NCI-H146 treated with DMSO at 0.1 percent for 48 hours (cell line): ENCODE measurements around the gene COMMD6.
A peak's percentile ranks its signal among the peaks of the same experiment; 100 is the strongest.
"Not testable (repeated sequence)": the region's sequence is repeated elsewhere in the genome, so short reads cannot be mapped to it uniquely, and the experiment has no call there.

Experiments
- DNase-seq: peaks from one replicate; lab custom pipeline; 2025; ENCODE audit not compliant: unreplicated experiment; lab: John Stamatoyannopoulos, UW

The COMMD6 gene

GRCh38 chr13:75537401-75538365, at the start of gene COMMD6:
Gene COMMD6, minus strand, starts transcription at chr13:75537841. Its CDS starts 36 bp downstream, at chr13:75537805.
- DNase-seq = peak; percentile 96

DNA sequence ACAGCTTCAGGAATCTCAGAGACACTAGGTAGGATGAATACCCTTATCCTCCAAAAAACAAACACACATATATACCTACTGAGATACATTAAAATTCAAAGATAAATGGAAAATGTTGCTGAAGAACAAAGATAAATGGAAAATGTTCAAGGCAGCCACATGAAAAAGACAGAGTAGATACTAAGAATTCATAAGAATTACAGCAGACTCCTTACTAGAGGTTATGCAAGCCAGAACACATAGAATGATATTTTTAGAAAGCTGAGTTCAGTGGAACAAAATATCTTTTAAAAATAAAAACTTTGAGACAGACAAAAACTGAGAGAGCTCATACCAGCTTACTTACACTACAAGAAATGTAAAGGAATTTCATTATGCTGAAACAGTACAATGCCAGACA, 47.5 kb upstream of the COMMD6 start:
- DNase-seq = no peak

DNA sequence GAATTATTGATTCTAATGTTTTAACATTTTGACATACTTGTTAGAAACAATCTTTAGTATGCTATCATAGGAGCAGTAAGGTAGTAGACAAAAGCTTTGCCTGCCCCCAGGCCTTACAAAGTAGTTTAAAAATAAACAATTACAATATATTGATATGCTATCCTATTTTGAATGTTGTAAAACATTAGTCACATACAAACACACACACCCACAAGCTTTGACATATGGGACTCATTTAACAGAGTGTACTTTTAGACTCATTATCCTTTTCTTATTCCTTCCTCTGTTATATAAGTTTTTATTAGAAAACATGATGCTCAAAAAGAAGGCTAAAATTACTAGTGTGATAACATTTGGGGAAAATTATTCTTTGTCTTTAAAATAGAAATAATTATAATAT, 45.5 kb upstream of the COMMD6 start:
- DNase-seq = no peak

DNA sequence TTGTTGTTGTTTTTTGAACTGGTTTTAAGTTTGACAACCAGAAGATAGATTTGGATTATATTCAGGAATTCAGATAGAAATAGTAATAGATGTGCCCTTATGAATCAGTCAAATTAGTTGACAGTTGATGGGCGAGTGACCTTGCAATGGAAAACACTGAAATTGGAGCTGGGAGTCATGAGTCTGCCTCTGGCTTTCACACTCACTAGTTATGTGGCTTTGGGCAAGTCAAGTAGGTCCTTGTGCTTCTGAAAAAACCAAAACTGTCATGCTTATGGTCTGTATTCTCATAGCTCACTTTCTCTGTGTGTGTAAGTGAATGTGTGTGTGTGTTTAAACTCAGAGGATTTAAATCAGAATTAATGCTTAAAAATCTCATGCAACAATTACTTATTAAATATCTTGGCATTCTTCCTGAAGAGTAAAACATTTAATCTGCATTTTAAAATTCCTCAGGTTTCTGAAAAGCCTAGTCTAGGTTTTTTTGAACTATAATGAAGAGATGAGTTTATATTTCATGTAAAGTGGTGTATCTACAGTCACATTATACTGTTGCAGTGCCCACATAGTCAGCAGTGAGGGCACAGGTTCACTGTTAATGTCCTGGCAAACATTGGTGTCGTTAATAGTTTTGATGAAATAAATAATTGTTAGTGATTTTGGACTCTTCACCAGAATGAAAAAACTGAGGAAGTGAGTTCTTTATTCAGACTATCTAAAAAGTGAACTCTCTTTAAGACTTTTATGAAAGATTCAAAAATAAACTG, 44.4 kb upstream of the COMMD6 start:
- DNase-seq = no peak

GRCh38 chr13:75579529-75579928, 41.9 kb upstream of the COMMD6 start:
- DNase-seq = no peak

DNA sequence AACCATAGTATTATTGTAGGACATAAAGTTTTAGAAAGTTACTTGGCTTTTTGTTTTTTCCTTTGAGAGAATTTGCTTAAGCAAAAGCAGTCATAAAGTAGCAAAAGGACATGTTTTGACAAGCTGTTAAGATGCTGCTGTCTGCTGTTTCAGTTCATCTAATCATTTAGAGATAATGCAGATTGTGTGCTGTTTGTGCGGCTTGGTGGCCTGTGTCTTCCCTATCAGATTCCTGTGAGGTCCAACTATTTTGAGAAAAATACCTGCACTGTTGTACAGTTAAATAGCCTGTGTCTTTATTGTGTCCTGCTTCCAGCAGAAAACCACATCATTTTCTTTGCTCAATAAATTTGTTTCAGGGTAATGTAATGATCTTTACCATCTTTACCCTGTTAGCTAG, 31.9 kb upstream of the COMMD6 start:
- no peak for DNase-seq

DNA sequence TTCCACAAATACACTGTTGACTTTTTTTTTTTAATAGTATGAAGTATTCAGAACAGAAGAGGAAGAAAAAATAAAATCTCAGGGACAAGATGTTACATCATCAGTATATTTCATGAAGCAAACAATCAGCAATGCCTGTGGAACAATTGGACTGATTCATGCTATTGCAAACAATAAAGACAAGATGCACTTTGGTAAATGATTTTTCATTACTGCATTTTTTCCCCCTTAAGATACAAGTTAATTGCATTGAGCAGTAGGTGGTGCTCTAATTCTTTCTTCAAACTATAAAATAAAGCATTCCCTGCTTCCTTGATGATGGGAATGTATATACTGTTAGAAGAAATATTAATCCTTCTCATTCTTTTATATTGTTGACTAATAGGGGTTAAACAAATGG, 29.0 kb upstream of the COMMD6 start:
- DNase-seq = no peak

DNA sequence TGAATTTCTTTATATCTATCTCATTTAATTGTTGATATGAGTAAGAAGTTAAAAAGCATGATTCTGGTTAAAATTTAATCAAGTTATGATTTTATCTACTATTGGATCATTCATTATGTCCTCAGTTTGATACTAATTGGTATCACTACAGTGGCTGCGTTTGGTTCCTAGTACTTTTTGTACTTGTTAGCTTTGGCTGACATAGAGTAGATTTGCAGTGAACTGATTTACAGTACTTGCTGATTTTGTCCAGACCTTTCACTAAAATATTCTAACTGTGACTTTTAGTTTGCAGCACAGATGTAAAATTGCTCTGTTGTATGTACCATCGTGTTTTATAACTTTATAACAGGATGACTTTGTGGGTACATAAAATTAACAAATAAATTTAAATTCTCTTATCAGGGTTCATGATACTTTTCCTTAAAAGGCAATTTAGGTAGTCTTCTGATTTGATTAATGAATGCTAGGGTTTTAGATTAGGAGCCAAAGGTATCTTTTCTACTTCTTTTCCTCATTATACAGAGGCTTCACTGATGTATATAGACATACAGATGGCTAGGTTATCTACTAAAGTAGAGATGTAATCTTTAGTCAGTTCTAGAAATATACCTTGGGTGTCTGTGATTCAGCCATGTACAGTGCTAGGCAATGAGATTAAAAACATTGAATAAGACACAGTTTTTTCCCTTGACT, 20.7 kb upstream of the COMMD6 start:
- no peak for DNase-seq

DNA sequence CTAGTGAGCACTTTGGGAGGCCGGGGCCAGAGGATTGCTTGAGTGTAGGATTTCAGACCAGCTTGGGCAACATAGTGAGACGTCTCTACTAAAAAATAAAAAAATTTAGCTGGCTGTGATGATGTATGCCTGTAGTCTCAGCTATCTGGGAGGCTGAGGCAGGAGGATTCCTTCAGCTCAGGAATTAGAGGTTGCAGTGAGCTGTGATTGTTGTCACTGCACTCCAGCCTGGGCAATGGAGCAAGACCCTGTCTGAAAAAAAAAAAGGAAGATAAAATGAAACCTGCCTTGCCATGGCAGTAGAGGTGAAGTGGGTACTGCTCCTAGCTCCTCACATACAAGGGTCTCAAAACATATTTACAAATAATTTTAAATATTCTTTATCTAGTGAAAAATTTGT, 19.3 kb upstream of the COMMD6 start:
- DNase-seq = no peak

- no peak for DNase-seq
Observed at GRCh38 chr13:75555836-75556235, 18.2 kb upstream of the COMMD6 start.

GRCh38 chr13:75554981-75555380, 17.3 kb upstream of the COMMD6 start:
- no peak for DNase-seq

GRCh38 chr13:75554464-75554863, 16.8 kb upstream of the COMMD6 start:
- DNase-seq = no peak

- peak; percentile 37 for DNase-seq
Observed at GRCh38 chr13:75550159-75550567, 12.5 kb upstream of the COMMD6 start.

DNA sequence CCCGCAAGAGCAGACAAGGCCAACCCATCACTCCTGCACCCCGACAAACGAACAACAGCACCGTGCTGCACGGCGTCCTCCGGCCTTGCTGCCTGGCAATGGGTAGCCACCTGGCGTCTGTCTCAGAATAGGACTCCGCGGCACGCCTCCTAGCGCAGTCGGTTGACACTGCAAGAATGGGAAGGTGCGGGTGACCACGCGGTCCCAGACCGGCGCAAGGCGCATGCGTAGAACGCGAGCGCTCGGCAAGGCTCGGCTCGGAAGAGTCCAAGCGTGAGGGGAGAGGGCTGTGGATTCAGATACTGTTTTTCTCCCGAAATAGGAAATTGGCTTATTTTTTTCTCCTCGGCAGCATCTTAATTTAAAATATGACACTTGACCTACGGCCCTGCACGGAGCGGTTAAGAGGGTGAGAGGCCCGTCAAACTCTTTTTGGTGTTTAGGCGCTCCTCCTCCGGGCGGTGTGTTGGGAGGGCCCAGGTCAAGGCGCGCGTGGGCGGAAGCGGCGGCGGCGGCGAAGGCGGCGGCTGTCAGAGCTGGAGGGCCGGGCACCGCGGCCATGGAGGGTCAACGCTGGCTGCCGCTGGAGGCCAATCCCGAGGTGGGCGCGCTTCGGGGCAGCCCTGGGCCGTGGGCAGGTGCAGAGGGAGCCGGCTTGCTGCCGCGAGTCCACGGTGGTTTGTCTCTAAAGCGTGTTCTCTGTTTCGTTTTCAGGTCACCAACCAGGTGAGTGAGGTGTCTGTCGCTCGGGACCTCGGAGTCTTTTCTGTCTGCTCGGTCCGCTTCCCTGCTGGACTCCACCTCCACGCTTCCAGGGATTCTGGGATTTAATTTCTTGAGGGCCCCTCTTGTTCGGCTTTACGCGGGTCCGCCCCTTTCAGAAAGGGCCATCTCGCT, 11.9 kb upstream of the COMMD6 start, which contains the start of gene UCHL3:
UCHL3 (plus strand) TSS at position 530 of the 897 bp plus-strand sequence; CDS start at position 560, 30 bp downstream.
- DNase-seq = peak; percentile 95

DNA sequence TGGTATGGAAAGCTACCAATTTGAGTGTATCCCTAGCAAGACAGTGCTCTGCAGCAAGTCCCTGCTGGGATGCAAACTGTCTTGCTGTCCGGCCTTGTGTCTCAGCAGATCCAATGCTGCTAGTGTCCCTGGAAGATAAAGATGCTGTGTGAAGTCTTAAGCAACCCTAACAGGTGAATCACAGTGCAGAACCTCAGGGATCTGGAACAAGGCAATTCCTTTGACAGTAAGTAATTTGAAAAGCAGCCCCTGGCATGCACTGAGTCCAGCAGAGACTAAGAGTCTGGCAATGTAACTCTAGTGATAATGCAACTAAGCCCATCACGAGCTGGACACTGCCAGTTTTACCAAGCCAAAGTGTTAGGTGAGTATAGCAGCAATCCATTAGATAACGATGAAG, 10.3 kb upstream of the COMMD6 start:
- DNase-seq = no peak

GRCh38 chr13:75545386-75545785, 7.7 kb upstream of the COMMD6 start:
- DNase-seq = not testable (repeated sequence)

DNA sequence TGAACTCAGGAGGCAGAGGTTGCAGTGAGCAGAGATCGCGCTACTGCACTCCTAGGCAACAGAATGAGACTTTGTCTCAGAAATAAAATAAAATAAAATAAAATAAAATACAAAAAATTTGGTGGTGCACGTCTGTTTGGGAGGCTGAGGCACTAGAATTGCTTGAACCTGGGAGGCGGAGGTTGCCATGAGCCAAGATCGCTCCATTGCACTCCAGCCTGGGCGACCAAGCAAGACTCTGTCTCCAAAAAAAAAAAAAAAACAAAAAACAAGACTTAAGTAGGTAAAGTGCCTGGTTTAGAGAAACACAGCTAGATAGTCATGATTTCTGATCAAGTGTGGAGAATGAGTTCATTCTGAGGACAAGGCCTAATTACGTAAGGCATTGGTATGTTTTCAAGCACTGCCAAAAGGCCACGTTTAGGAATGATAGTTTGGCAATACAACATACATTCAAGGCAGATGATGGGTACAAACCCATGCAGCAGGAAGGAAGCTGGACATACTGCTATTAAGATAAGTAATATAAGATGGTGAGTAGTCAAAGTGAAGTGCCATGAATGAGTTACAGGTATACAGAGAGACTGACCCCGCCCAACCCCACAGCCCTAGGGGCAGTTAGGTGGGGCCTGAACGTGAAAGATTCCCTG, 7.2 kb upstream of the COMMD6 start:
- no peak for DNase-seq

DNA sequence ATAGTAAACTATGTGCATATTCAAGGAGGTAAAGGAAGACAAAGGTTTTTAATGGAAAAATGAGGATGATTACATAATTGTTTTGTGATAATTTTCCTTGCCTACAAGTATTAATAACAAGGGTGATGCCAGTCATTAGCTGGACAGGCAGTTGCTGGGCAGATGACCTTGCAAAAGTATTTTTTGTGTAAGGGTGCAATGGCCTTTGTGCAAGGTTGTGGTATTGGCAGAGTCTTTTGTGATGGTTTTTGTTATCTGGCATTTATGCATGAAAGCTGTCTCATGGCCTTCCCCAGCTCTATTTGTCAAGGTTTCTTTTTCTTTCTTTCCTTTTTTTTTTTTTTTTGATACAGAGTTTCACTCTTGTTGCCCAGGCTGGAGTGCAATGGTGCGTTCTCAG, 4.3 kb upstream of the COMMD6 start:
- DNase-seq = no peak

DNA sequence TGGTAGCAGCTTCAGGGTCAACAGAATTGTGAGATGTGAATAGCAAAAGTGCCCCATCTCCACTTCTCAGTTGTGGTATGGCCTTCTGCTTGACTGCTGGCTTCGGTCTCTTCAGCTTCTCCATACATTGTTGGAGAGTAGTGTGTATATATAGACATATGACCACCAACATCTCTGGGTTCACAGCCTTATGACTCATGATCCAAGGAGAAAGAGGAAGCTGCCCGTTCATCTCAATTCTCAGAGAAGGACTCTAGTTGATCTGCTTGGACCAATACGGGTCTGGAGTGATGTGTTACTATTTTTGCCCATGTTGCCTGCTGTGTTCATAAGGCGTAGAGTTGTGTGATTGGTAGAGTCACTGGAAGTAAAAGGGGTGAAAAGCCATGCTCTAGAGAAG, 3.6 kb upstream of the COMMD6 start:
- DNase-seq = no peak

GRCh38 chr13:75533861-75534260, 3.8 kb downstream of the COMMD6 start:
- no peak for DNase-seq
